HG03520 (cell line): ENCODE data around the gene RYR3.

Source experiments
- ATAC-seq: cut with Tn5 transposase; IDR thresholded peaks from one replicate; pipeline ENCODE4 v1.9.1; 2021; ENCODE audit warnings: mild to moderate bottlenecking, moderate library complexity; ENCODE audit not compliant: unreplicated experiment

Gene RYR3

GRCh38 chr15:33448151-33448550 lies 137.4 kb downstream of the RYR3 start:
- no peak for ATAC-seq

- no peak for ATAC-seq
These were observed 138.3 kb downstream of the RYR3 start for GRCh38 chr15:33448961-33449606.

- no peak for ATAC-seq
These were observed 139.0 kb downstream of the RYR3 start for GRCh38 chr15:33449810-33450209.

- ATAC-seq: no peak
These were observed 140.6 kb downstream of the RYR3 start for GRCh38 chr15:33451385-33451784.

GRCh38 chr15:33453761-33454160 lies 143.0 kb downstream of the RYR3 start:
- ATAC-seq: no peak

GRCh38 chr15:33454346-33454745 lies 143.6 kb downstream of the RYR3 start:
- no peak for ATAC-seq

GRCh38 chr15:33454996-33455395 lies 144.2 kb downstream of the RYR3 start:
- no peak for ATAC-seq

GRCh38 chr15:33458421-33458820 lies 147.7 kb downstream of the RYR3 start:
- no peak for ATAC-seq

GRCh38 chr15:33460166-33460805 lies 149.5 kb downstream of the RYR3 start:
- ATAC-seq: no peak

- ATAC-seq: no peak
These were observed 150.9 kb downstream of the RYR3 start for GRCh38 chr15:33461671-33462070.

- ATAC-seq: no peak
These were observed 156.5 kb downstream of the RYR3 start for GRCh38 chr15:33467146-33467815.

- no peak for ATAC-seq
These were observed 157.0 kb downstream of the RYR3 start for GRCh38 chr15:33467816-33468163.

- no peak for ATAC-seq
These were observed 158.0 kb downstream of the RYR3 start for GRCh38 chr15:33468740-33469139.

- no peak for ATAC-seq
These were observed 162.2 kb downstream of the RYR3 start for GRCh38 chr15:33473005-33473404.

- ATAC-seq: no peak
These were observed 162.9 kb downstream of the RYR3 start for GRCh38 chr15:33473714-33474113.

- no peak for ATAC-seq
These were observed 165.3 kb downstream of the RYR3 start for GRCh38 chr15:33476076-33476475.

GRCh38 chr15:33476908-33477307 lies 166.1 kb downstream of the RYR3 start:
- ATAC-seq: no peak

GRCh38 chr15:33489335-33489734 lies 178.6 kb downstream of the RYR3 start:
- no peak for ATAC-seq

- no peak for ATAC-seq
These were observed 179.9 kb downstream of the RYR3 start for GRCh38 chr15:33490703-33491102.

GRCh38 chr15:33492434-33493052 lies 181.8 kb downstream of the RYR3 start:
- ATAC-seq: no peak

- ATAC-seq: no peak
These were observed 183.5 kb downstream of the RYR3 start for GRCh38 chr15:33494306-33494705.
